PFSK-1 (cell line): ENCODE measurements around the gene AGTPBP1.

Experiments used
- FOXP2 ChIP-seq: optimal IDR thresholded peaks from 2 replicates; pipeline ENCODE3; 2011; ENCODE audit warnings: borderline replicate concordance, control low read depth, inconsistent platforms; ENCODE audit not compliant: insufficient read depth; ENCODE audit errors: extremely low read length, extremely low read depth
- POLR2AphosphoS5 ChIP-seq: IDR thresholded peaks from 2 replicates; pipeline ENCODE4 v1.6.1; 2012; ENCODE audit warnings: low read depth, mild to moderate bottlenecking, control low read depth, low read length, moderate library complexity
- TAF1 ChIP-seq: IDR thresholded peaks from 2 replicates; pipeline ENCODE4 v1.6.1; 2012; ENCODE audit warnings: low read length, control low read depth, borderline replicate concordance; ENCODE audit not compliant: insufficient read depth

DNA sequence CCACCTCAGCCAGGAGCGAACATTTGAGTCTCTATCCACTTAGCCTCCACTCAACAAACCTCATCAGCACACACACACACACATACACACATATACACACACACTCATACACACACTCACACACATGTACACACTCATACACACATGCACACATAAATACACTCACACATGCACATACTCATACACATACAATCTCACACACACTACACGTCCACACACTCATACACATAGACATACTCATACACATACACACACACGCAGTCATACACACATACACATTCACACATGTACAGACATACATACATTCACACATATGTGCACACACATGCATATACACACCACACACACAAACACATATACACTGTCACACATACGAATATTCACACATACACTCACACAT, 208.2 kb downstream of the AGTPBP1 start:
- TF ChIP-seq TAF1 = no peak
- TF ChIP-seq POLR2AphosphoS5 = no peak
- TF ChIP-seq FOXP2 = no peak
